NCI-H1417 treated with DMSO at 0.1 percent for 48 hours (cell line): ENCODE results near the gene LAGE3.
"Not testable (repeated sequence)": the region's sequence is repeated elsewhere in the genome, so short reads cannot be mapped to it uniquely, and the experiment has no call there.

Experiments
- DNase-seq: peaks from one replicate; lab custom pipeline; 2025; lab: John Stamatoyannopoulos, UW

The LAGE3 gene

DNA sequence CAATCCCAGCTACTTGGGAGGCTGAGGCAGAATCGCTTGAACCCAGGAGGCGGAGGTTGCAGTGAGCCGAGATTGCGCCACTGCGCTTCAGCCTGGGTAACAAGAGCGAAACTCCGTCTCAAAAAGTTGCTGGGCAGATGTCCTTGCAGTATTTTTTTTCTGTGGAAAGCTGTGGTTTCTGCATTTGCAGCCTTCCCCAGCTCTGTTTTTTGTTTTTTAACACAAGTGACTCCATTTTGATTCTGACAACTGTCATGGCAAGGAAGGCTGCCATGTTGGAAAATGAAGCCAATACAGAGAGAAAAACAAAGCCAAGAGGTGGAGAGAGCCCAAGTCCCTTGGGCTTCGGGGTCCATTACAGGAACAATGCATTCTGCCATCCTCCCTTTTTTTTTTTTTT, 23.0 kb upstream of the LAGE3 start:
- DNase-seq: no peak

DNA sequence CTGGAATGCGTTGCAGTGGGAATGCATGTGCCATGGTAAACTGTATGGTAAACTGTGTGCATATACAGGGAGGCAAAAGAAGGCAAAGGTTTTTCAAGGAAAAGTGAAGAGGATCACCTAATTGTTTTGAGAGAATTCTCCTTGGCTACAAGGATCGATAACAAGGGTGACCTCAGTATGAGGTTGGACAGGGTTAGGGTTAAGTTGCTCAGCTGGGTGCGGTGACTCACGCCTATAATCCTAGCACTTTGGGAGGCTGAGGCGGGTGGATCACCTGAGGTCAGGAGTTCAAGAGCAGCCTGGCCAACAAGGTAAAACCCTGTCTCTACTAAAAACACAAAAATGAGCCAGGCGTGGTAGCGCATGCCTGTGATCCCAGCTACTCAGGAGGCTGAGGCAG, 22.3 kb upstream of the LAGE3 start:
- not testable (repeated sequence) for DNase-seq

DNA sequence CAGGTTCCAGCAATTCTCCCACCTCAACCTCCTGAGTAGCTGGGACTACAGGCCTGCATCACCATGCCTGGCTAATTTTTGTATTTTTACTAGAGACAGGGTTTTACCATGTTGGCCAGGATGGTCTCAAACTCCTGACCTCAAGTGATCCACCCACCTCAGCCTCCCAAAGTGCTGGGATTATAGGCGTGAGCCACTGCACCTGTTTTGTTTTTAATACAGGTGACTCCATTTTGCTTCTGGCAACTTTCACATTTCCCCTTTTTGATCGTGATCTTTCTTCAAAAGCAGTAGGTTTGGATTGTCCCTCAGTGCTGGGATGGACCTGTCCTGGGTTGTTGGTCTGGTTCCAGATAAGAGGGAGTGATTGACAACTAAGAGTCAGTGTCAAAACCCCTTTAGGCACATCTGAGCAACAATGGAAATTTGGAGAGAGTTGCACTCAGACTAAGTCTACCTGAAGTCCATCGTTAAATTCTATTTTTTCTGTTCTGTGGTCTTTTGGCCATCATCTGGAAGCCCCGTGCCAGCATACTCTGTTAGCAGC, 17.6 kb upstream of the LAGE3 start:
- DNase-seq: not testable (repeated sequence)

DNA sequence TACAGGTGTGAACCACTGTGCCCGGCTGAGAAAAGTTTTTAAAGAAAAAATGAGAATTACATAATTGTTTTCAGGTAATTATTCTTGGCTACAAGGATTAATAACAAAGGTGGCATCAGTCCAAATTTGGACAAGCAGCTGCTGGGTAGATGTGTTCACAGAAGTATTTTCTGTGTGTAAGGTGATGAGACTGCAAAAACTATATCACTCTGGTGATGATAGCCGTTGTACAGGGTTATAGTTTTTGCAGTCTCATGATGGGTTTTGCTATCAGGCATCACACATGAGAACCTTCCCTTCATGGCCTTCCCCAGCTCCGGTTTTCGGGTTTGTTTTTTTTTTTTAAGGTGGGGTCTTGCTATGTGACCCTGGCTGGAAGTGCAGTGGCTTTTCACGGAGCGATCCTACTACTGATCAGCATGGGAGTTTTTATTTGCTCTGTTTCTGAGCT, 16.4 kb upstream of the LAGE3 start:
- DNase-seq: no peak

DNA sequence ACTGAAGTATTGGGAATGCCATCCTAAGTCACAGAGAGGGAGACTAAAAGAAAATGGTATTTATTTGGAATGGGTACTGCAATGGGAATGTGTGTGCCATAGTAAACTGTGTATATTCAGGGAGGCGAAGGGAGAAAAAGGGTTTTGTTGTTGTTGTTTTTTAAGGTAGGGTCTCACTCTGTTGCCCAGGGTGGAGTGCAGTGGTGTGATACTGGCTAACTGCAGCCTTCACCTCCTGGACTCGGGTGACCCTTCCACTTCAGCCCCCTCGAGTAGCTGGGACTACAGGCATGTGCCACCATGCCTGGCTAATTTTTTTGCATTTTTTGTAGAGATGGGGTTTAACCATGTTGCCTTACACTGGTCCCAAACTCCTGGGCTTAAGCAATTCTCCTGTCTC, 15.6 kb upstream of the LAGE3 start:
- no peak for DNase-seq

DNA sequence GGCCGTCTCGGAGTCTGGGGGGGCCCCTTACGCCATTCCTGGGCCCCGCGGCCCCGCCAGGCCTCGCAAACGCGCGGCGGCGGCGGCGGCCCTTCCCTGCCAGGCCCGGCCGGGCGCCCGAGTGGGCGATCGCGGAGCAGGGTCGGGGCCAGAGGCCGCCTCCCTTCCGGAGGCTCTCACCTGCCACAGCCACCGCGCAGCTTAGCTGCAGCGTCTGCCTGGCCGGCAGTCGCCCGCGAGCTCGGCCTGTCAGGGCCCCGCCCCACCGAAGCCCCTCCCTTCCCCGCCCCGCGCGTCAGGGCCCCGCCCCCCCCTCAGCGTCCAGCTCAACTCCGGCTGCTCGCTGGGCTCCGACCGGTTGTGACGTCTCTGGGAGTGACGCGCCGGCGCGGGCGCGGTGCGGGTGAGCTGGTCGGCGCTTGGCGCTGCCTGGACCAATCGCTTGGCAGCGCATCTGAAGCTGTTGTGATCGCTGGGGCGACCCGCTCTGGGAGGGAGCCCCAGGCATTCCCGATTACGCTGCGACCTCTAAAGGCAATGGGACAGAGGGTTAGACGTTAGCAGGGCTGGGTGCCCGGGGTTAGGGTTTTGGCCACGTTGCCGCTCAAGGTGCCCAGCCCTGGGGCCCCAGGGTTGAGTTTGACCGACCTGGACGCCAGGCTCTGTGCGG, 11.5 kb upstream of the LAGE3 start, which contains the start of gene SLC10A3:
Gene SLC10A3 (minus strand): TSS at position 216 of the 670 bp plus-strand sequence. CDS start 1,689 bp downstream, outside the sequence.
- DNase-seq: peak; percentile 53

DNA sequence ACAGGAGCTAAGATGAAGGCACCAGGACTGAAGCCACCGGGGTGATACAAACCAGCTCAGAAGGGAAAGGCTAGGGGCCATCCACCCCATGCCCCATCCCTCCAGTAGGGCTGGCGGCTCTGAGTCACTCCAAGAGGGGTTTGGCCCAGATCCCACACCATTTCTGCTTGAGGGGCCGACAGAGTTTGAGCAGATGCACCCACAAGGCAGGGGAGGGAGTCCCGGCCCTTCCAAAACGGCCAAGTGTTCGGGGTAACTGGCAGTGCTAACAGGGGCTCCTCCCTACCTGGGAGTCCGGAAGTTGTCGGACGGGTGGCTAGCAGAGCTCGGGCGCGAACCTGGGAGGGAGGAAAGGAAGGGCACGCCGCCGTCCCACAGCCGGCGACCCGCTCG, 10.9 kb upstream of the LAGE3 start:
- no peak for DNase-seq

DNA sequence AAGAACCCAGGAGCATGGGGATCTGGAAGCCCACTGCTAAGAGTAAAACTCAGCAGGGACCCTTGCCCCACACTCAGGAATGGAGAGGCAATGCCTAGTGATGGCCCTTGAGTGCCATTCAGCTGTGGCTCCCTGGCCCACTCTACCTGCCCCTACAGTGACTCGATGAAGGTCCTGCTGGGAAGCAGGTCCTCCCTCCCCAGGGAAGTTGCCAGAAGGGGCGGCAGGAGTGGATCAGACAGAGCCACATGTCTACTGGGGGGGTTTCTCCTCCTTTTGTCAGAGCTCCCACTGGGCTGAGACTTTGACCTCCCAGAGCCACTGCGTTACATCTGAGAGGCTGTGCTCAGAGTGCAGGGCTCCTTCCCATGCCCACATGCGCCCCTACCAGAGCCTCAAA, 10.1 kb upstream of the LAGE3 start:
- DNase-seq: no peak

DNA sequence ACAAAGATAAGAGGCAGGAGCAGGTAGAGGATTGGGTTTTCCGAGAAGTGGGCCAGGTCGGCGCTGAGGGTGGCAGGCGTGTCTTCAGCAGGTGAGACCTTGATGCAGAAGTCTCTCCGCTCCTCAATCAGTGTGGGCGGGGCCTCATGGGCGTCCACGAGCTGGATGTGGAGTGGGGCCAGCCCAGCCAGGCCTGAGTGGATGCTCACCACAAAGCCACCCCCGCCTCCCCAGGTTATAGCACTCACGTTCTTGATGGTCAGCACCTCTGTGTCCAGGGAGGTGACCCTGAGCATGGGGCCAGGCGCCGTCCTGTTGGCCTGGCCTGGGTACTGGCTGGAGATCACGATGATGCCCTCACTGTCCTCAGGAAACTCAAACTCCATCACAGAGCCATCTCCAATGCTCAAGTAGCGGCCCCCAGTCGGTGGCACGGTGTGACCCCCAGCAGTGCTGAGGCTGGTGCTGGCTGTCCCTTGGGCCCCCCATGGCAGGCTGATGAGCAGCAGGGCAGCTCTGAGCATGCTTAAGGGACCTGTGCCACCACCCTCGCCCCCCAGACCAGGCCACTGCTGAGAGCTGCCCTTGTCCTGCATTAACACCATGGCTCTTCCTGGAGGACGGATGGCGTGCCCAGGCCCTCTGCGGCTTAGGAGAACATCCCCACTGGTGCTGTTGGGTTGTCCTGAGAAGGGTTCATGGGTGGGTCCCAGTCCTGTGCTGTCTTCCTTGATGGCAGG, 9.4 kb upstream of the LAGE3 start:
- DNase-seq: no peak

DNA sequence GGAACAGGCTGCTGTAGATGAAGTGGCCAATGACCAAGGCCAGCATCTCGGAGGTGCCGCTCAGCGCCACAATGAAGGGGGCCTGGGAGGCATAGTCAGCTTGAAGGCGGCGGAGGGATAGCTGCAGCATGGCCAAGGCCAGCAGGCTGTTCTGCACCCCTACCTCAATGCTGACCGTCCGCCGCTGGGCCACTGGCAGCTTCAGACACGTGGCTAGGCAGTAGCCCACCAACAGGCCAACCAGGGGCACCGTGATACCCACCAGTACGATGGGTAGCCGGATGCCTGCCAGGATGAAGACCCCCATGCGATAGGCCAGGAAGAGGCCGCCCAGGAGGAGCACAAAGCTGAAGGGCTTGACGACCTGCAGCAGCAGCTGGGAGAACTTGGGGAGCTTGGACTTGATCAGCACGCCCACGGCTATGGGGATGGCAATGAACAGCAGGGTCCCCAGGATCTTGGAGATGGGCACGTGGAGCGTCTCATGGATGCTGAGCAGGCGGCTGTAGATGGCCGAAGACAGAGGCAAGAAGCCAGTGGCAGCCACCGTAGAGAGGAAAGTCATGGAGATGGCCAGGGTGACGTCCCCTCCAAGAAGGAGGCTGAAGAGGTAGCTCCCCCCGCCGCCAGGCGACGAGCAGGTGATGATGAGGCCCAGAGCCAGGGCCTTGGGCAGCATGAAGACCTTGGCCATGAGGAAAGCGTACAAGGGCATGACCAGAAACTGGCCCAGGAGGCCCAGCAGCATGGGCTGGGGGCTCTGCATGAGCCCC, 8.6 kb upstream of the LAGE3 start:
- no peak for DNase-seq

DNA sequence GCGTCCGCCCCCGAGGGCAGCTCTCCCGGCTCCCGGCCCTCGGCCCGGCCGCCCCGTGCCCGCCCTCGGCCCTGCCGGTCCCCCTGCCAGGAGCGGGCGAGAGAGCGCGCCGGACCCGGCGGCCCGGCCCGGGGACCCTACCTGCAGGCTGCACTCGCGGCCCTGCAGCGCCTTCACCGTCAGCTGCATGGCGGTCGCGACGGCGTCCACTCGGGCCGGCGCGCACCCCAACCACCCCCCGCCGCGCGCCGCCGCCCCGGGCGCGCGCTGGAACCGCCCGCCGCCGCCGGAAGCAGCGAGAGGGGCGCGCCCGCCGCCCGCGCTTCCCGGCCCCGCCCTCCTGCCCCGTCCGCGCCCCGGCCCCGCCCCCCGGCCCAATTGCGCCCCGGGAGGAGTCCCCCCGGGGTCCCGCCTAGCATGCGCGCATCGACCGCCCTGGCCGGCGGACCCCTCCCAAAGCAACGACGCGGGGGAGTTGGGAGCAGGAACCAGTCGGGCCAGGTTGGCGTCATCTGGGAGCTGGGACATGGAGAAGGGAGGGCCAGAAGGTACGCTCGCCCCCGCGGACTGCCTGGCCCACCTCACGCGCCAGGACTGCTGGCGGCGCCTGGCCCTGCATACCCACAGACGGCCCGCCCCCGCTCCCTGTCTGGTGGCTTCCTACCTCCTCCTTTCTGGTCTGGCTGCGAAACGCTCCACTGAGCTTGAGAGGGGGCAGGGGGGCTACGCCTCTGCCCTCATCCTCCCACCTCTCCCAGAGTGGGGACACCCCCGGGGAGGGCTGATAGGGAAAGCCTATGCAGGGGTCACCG, 7.5 kb upstream of the LAGE3 start, which contains the start of gene UBL4A:
Gene UBL4A (minus strand): TSS at position 220 of the 812 bp plus-strand sequence. CDS start 31 bp downstream, at position 189.
- DNase-seq: no peak

DNA sequence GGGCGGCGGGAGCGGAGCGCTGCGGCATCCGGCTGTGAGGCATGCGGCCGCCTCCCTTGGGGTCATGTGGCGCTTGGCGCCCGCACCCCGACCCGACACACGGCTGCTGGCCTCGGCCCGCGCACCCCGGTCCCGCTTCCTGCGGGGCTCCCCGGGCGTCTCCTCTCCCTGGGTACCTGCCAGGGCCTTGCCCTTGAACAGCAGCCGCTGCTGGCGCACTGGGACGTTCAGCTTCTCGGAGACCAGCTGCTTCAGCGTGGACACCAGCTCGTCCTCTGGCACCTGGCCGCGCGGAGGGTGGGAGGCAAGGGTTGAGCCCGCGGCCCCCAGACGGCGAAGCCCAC, 6.9 kb upstream of the LAGE3 start:
- DNase-seq: no peak

DNA sequence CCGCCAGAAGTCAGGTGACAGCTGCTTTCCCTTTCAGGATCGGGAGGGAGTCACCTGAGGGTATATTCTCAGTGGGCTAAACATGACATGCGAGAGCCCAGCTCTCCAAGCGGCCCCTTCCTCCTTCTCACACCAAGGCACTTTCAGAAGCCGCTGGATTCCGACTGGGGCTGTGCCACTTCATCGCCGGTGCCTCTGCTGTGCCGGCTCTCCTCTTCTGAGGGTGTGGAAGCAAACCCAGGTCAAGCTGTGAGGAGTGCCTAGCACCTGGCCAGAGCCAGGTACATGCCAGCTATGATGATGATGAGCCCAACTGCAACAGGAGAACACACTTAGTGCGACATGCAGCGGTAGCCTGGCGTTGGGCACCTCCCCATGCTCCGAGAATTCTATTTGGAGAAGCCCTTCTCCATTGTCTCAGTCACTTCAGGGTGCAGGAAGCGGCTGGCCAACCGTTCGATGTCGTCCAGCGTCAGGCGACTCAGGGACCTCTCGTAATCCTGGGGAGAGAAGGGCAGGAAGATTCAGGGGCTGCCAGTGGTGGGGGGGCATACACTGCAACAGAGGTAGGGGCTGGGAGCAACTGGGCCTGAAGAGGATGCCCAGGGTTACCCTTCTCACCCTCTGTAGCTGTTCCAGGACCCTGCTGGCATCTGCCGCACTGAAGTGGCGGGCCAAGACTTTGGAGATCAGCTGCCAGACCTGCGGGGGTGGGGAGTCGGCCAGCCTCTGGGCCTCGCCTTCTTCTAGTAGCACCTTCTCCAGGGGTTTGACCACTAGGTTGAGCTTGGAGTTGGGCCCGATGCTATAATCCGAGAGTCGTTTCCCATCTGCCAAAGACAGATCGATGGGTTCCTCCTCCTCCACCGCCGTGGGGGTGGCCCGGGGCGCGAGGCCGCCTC, 6.3 kb upstream of the LAGE3 start:
- DNase-seq: no peak

DNA sequence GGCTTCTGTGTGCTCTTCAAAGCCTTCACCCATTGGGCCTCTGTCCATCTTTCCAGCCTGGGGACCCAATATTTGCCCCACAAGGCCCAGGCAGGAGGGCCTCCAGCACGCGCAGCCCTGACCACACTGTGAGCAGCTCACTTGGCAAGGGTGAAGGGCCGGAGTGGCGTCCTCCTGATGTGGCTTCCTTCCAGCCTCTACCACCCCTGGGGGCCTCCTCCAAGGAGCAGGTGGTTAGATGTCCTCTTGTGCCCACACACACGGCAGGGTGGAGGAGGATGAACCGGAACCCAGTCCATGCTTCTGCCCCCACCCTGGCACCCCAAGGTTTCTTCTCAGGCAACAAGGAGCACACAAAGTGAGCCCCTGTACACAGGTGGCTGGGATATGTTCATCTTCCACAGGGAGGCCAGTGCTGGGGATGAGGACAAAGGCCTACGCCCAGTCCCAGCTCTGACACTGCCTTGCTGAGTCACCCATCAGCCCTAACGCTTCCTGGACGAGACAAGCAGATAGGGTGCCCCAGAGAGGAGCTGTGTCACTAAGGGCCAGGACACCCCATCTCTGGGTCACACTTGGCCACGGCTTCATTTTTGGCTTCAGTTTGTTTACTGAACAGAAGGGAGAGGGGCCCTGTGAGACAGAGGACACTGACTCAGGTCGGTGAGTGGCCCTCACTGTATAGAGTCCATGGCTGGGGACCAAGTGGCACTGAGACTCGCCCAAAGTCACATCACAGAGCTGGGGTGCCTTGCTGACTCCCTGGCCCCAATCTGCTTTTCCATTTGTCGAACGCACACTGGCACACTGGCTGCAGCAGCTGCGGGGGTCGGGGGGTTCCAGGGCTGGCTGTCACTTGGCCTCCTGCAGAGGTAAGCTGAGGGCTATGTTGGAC, 5.4 kb upstream of the LAGE3 start:
- DNase-seq: no peak

DNA sequence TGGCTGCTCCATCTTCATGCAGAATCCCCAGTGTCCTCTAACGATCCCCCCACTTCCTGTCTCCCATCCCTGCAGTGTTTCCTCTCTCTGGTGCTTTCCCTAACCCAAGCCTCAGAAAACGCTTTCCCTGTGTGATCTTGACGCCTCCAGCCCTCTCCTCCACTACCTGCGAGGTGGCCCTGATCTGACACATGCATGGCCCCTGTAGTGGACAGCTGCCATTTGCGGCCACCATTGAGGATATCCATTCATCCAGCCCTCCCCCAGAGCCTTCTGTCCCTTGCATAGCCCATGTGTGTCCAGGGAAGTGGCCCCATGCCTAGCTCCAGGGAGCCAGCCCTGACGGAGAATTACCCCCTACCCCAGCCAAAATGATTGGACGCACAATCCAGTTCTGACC, 4.2 kb upstream of the LAGE3 start:
- no peak for DNase-seq

DNA sequence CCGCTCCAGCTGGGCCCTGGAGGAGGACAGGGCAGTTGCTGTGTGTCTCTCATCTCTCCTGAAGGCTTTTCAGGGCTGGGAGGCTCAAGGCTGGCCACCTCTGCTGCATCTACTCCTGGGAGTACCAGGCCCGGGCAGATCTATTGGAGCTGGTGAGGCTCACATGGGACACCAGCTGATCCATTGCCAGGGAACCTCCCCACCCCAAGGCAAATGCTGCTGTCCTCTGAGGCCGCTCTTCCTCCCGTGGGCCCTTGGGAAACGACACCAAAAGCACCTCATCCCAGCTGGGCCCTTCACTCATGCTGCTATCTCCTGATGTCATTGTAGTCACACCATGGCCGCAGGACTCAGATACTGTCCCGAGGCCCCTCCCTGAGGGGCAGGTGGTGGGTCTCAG, 3.7 kb upstream of the LAGE3 start:
- DNase-seq: no peak

DNA sequence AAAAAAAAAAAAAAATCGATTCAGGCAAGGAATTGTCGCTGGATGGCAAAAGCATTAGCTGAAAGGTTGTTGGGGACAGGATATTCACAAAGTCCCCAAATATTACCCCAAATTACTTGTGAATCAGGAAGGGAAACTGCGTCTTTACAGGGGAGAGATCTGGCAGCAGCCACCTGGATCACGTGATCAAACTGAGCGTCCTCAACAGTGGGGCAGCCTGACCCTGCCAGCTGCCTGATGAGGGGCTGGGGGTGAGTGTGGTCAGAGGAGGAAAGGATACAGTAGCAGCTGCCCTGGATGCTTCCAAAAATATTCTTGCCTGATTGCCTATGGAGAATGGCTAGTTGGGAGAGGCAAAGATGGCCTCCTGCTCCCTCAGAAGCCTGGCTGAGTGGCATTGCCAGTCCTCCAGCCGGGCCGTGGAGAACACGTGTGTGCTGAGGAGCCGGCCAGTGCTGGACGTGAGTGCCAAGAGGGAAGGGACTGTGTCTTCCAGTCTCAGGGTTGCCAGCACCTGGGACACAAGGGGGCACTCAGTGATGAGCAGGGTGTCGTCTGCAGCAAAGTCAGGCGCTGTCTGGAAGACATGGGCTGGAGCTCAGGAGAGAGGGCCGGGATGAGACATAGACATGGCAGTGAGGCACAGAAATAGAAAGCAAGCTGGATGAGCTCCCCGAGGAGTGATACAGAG, 3.0 kb upstream of the LAGE3 start:
- DNase-seq: no peak

DNA sequence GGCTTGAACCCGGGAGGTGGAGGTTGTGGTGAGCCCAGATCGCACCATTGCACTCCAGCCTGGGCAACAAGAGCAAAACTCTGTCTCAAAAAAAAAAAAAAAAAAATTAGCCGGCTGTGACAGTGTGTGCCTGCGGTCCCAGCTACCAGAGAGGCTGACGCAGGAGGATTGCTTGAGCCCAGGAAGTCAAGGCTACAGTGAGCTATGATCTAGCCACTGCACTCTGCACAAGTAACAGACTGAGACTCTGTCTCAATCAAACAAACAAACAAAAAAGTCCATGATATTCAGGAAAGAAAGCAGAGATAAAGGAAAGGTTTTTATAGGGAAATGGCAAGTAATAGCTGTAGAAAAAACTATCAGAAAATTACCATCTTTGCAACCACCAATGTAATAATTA, 2.1 kb upstream of the LAGE3 start:
- no peak for DNase-seq

DNA sequence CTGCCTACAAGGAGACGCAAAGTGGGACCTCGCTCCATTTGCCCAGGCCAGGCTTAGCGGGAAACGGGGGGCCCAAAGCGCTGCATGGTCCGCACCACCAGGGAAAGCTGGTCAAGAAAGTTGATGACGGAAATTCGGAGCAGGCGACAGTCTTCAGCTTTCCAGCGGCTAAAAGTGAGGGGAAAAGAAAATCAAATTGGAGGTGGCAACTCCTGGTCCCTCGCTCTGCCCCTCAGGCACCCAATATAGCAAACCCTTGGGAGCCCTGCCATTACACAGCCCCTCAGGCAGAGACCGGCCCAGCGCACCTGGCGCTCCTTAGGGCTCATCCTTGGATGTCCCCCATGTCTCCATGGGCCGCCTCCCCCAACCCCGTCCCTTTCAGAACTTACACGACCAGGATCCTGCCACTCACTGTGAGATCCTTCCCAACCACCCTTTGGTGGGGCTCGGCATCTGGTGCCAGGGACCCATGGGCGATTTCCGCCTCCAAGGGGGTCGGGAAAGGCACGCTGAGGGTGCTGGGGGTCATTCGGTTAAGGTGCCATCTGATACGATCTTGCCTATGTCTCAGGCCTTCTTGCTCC, 1.1 kb downstream of the LAGE3 start:
- DNase-seq: no peak
